Lung (tissue), 12 donors: ENCODE measurements around the gene SPATA6. TPM values are rescaled to one million over a fixed set of nuclear protein-coding genes. Genes with fewer than 3 reads are reported as not detected.

ENCODE experiments used
- ATAC-seq: fragments of 200-7000 bp; cut with Tn5 transposase; one replicate; pipeline ENCODE4 v1.9.1; 2020; ENCODE audit warnings: moderate number of reproducible peaks; ENCODE audit not compliant: insufficient read depth, low FRiP score
- DNase-seq, 3 donors: peaks; one replicate each; pipeline ENCODE4 v3.0.0-alpha.2; 2013 to 2017
- H3K27ac ChIP-seq, 2 donors: one replicate each; pipeline ENCODE4 v1.5.1; 2013; ENCODE audit warnings: mild to moderate bottlenecking in 2 of 2, moderate library complexity in 2 of 2, control low read depth in 1 of 2, inconsistent platforms in 1 of 2, low read depth in 1 of 2, low read length in 1 of 2
- H3K27me3 ChIP-seq, 3 donors: one replicate each; pipeline ENCODE4 v1.5.1; 2013; ENCODE audit warnings: low read length in 2 of 3; ENCODE audit not compliant: control insufficient read depth in 3 of 3, insufficient read depth in 3 of 3
- H3K36me3 ChIP-seq, 4 donors: one replicate each; pipeline ENCODE4 v1.5.1; 2013; ENCODE audit warnings: low read length in 4 of 4, mild to moderate bottlenecking in 1 of 4, moderate library complexity in 1 of 4; ENCODE audit not compliant: control insufficient read depth in 4 of 4, insufficient read depth in 4 of 4
- H3K4me1 ChIP-seq, 5 donors: one replicate each; pipeline ENCODE4 v1.5.1; 2013; ENCODE audit warnings: low read length in 5 of 5, mild to moderate bottlenecking in 2 of 5, moderate library complexity in 1 of 5; ENCODE audit not compliant: control insufficient read depth in 5 of 5, insufficient read depth in 5 of 5
- H3K4me3 ChIP-seq: one replicate; pipeline ENCODE4 v1.5.1; 2013; ENCODE audit warnings: mild to moderate bottlenecking, control low read depth, moderate library complexity
- H3K9ac ChIP-seq, 2 donors: one replicate each; pipeline ENCODE4 v1.5.1; 2013; ENCODE audit warnings: low read length in 2 of 2, control low read depth in 1 of 2; ENCODE audit not compliant: insufficient read depth in 1 of 2
- H3K9me3 ChIP-seq, 4 donors: one replicate each; pipeline ENCODE4 v1.5.1; 2013; ENCODE audit warnings: low read length in 3 of 4, mild to moderate bottlenecking in 1 of 4, moderate library complexity in 1 of 4; ENCODE audit not compliant: control insufficient read depth in 4 of 4, insufficient read depth in 3 of 4
- CTCF ChIP-seq: IDR thresholded peaks from 2 replicates; pipeline ENCODE4 v1.5.1; 2012; ENCODE audit warnings: mild to moderate bottlenecking; ENCODE audit errors: control extremely low read depth, extremely low read depth
- WGBS, 2 donors: extraction: QIAGEN DNeasy Blood & Tissue Kit; methylation state at CpG; one replicate each; pipeline ENCODE4 v1.1.7; 2013; 5-methylcytosine and 5-hydroxymethylcytosine counted together
- polyA plus RNA-seq, 2 donors: library from polyadenylated mRNA; stranded (reverse); fragments of 200-250 nt; gene quantifications; one replicate each; pipeline ENCODE4 v1.2.1, GENCODE V29; 2013
- total RNA-seq, 2 donors: library from RNA; depleted of rRNA in 1 of 2; stranded (reverse); fragments of >200 nt in 1 of 2; gene quantifications; one replicate each; pipeline ENCODE4 v1.2.1, GENCODE V29; 2014 to 2021
- donor health status: control.
- donor health status: control.
- donor health status: Bipolar disorder and iron deficiency.
- donor health status: healthy.
- donor health status: DM: yes; HTN: yes; CAD: no.

The SPATA6 gene
- total and polyA plus RNA-seq, 4 donors = 4.1 to 94.2 (median 17.6) TPM

- WGBS, 2 donors = 93 to 94% methylated on average over 3 of the region's 3 CpGs
- no peak overlapping the region for H3K9ac ChIP-seq
- H3K36me3 ChIP-seq = no peaks in the 10 kb centered on the region
- H3K4me1 ChIP-seq = peaks cover 0 to 48% (median 14%) of the 10 kb centered on the region in 5 donors
- no peaks in the 10 kb centered on the region for H3K9me3 ChIP-seq
- H3K27ac ChIP-seq = no peak overlapping the region
- DNase-seq (no peak), ATAC-seq (no peak)
- no peak overlapping the region for H3K4me3 ChIP-seq
- TF ChIP-seq CTCF = no peak
- H3K27me3 ChIP-seq = no peaks in the 10 kb centered on the region
Observed at GRCh38 chr1:48495911-48496310, 23.9 kb upstream of the SPATA6 start.

- Histone ChIP-seq H3K9me3 (no peaks in the 10 kb centered on the region), H3K27me3 (no peaks in the 10 kb centered on the region), H3K9ac (no peak overlapping the region), H3K27ac (no peak overlapping the region), H3K4me1 (peaks cover 0 to 48% (median 14%) of the 10 kb centered on the region in 5 donors), H3K36me3 (no peaks in the 10 kb centered on the region), H3K4me3 (no peak overlapping the region)
- WGBS, 2 donors = 83 to 91% methylated on average over 1 of the region's 1 CpG
- no peak for TF ChIP-seq CTCF
- DNase-seq = no peak
- ATAC-seq = no peak
Observed at GRCh38 chr1:48495166-48495565, 23.2 kb upstream of the SPATA6 start.

- WGBS, 2 donors = 68 to 83% methylated on average over 5 of the region's 5 CpGs
- H3K4me3 ChIP-seq = no peak overlapping the region
- peak; percentile 39 for ATAC-seq
- peaks cover 0 to 48% (median 14%) of the 10 kb centered on the region in 5 donors for H3K4me1 ChIP-seq
- H3K9ac ChIP-seq = peak overlapping the region in 1 of 2 donors; percentile 64
- H3K27ac ChIP-seq = peak overlapping the region in 1 of 2 donors; percentile 21
- DNase-seq = peak; percentile 89 to 98 (median 97)
- no peaks in the 10 kb centered on the region for H3K27me3 ChIP-seq
- TF ChIP-seq CTCF = no peak
- no peaks in the 10 kb centered on the region for H3K9me3 ChIP-seq
- H3K36me3 ChIP-seq = no peaks in the 10 kb centered on the region
Observed at GRCh38 chr1:48493970-48494769, 22.2 kb upstream of the SPATA6 start.
